D721Med (cell line): ENCODE measurements around the gene DSG2.

Experiments used
- DNase-seq: peaks from one replicate; pipeline ENCODE4 v3.0.0; 2011; ENCODE audit warnings: low spot score; ENCODE audit not compliant: insufficient read length
- FAIRE-seq: peaks from 2 replicates; lab custom pipeline; 2011; peaks lifted over from hg19 to GRCh38; lab: Jason Lieb, UNC
- TF ChIP-seq, protein P1 (sequence below): IDR thresholded peaks from 2 replicates; pipeline ENCODE4 v1.5.1; 2012; ENCODE audit warnings: mild to moderate bottlenecking, control low read depth; ENCODE audit not compliant: insufficient read depth; ENCODE audit errors: missing control alignments

Gene DSG2

DNA sequence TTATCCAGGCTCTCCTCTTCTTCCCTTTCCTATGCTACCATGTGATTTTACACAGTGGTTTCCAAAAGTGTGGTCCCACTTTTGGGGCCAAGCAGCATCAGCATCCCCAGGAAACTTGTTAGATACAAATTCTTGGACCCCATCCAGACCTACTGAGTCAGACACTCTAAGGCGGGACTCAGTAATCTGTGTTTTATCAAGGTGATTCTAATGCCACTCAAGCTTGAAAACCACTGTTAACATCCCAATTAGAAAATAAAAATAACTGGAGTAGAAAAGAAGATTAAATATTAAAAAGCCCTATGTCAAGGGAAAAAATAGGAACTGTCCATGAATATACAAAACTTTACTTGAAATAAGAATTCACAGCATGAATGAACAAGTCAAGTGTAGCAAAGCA lies 10.8 kb downstream of the DSG2 start:
- FAIRE-seq = no peak
- no peak for DNase-seq
- TF ChIP-seq, protein P1, sequence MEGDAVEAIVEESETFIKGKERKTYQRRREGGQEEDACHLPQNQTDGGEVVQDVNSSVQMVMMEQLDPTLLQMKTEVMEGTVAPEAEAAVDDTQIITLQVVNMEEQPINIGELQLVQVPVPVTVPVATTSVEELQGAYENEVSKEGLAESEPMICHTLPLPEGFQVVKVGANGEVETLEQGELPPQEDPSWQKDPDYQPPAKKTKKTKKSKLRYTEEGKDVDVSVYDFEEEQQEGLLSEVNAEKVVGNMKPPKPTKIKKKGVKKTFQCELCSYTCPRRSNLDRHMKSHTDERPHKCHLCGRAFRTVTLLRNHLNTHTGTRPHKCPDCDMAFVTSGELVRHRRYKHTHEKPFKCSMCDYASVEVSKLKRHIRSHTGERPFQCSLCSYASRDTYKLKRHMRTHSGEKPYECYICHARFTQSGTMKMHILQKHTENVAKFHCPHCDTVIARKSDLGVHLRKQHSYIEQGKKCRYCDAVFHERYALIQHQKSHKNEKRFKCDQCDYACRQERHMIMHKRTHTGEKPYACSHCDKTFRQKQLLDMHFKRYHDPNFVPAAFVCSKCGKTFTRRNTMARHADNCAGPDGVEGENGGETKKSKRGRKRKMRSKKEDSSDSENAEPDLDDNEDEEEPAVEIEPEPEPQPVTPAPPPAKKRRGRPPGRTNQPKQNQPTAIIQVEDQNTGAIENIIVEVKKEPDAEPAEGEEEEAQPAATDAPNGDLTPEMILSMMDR = no peak

DNA sequence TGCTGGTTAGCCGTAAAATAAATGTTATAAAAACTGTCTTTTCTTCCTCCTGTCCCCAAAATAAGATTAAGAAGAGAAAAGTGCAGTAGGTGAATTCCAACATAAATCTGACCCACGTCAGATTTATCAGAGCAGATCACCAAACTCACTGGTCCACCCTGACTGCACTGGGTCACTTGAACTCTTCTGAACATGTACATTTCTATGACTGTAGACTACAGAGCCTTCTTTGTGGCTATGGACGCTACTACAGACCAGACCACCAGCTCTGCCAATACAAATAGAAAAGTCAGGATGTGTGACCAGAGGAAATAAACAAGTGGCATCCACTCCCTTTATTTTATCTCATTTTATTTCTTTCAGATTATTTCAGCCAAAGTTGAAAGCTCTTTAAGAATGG lies 11.6 kb downstream of the DSG2 start:
- FAIRE-seq = no peak
- DNase-seq = no peak

DNA sequence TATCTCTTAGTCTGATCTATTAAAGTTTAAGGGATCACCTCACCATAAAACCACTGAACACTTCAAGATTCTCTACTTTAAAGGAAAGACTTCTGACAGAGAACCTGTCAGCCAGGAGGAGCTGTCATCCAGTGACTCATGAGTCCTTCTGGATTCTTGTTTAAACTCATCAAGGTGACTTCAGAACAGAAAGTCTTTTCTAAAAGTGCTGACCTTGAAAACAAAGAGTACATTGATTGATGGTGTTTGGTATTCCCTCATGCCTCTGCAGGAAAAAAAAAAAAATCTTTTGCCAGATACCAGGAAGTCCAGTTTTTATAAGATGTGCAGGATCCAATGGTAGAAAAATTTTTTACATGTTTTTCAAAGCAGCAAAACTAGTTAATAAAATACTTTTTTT lies 12.3 kb downstream of the DSG2 start:
- DNase-seq (no peak), FAIRE-seq (no peak)
- TF ChIP-seq, protein P1 = no peak

More for the DNA sequence above, 11.6 kb downstream of the DSG2 start:
- TF ChIP-seq, protein P1 = no peak

DNA sequence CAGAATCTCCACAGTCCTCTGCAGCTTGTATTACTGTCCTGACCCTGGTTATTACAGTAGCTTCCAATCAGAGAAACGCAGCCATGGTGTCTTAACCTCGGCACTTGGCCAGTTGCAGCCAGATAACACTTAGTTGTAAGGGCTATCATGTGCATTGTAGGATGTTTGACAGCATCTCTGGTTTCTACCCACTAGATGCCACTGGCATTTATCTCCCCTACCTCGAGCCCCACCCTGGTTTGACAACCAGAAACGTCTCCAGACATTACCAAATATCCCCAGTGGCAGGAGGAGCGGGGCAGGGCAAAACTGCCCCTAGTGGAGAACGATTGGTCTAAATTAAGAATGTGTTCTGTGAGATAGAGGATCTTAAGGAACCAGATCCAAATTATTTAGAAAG lies 13.1 kb downstream of the DSG2 start:
- no peak for DNase-seq
- TF ChIP-seq, protein P1 = no peak
- no peak for FAIRE-seq

DNA sequence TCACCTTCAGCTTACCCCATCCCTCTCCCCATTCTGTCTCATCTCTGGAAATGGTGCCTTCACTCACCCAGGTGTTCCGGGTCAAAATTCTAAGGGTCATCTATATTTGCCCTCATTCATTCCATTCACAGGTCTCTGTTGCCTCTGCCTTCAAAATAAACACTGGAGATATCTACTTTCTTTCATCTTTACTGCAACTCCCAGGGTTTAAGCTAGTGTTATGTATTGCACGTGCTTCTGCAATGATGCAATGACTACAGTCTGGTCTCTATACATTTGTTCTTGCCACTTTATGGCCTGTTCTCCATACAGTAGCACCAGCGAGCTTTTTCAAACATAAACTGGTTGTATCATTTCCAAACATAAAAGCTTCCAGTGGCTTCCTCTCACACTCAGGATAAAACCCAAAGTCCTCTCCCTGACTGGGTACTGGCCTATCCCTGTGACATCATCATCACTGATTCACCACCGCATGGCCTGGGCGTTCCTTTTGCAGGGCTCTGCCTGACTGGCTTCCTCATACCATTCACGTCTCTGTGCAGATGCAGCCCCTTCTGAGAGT lies 14.3 kb downstream of the DSG2 start:
- DNase-seq = no peak
- no peak for FAIRE-seq
- TF ChIP-seq, protein P1 = no peak

DNA sequence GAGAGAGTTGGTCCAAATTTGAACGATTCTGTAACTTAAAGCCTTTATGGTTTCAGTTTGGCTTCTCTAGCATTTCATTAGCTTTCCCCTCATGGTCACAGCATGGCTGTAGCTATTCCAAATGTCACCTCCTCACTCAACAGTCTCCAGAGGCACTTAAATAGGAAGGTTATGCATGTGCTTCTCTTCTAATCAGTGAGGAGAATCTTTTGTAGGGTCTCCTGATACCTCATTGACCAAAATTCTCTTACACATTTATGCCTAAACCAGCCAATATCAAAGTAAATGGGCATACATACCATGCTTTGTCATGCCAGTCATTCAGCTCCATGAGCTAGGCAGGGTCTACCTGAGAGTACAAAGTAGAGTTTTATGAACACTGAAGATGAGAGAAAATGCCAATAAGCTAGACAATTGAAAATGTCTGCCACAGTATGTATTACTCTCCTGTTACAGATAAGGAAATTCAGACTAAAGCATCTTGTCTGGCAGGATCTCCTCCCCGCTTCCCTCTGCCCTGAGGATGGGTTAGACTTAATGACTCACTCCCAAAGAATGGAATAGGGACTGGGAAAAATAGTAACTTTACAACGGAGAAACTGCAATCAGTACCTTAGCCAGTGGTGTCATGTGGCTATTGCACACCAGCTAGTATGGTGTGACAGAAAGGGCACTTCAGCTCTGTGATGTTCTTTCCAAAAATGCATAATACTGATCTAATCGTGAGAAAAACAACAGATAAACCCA lies 15.4 kb downstream of the DSG2 start:
- FAIRE-seq (no peak), DNase-seq (no peak)
- TF ChIP-seq, protein P1 = no peak

DNA sequence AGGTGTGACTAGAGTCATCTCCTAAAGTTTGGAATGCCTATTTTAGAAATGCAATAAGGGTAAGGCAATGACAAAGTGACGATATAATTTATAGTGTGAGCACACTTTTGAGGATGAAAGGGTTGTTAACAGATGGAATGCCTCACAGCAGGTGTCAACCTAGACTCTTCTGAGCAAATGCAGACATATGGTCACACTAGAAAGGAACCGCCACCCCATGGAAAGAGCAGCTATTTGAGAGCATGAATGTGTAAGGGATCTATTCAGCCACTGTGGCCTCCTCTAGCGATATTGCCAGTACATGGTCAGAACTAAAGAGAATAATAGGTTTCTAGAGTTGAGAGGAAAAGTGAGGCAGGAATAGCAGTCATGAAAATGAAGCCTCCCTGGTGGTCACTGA lies 18.5 kb downstream of the DSG2 start:
- TF ChIP-seq, protein P1 = no peak
- peak; percentile 38 for FAIRE-seq
- no peak for DNase-seq
